ENCODE results near the gene MAP3K3.

GRCh38 chr17:63623786-63624530 lies 1.7 kb downstream of the MAP3K3 start:
- TF ChIP-seq CTCF (conservative IDR thresholded peaks at IDR 0.05; ENCODE audit: low read length) (no peak), EZH2phosphoT487 (IDR thresholded peaks at IDR 0.05; ENCODE audit: borderline replicate concordance) (no peak)

Data from Loucy (cell line).